ENCODE results near the gene FGF12. TPM values are rescaled to one million over a fixed set of nuclear protein-coding genes. Genes with fewer than 3 reads are reported as not detected.

FGF12 gene
- total and polyA plus RNA-seq, 7 donors: 0.25 to 0.87 (median 0.71) TPM

DNA sequence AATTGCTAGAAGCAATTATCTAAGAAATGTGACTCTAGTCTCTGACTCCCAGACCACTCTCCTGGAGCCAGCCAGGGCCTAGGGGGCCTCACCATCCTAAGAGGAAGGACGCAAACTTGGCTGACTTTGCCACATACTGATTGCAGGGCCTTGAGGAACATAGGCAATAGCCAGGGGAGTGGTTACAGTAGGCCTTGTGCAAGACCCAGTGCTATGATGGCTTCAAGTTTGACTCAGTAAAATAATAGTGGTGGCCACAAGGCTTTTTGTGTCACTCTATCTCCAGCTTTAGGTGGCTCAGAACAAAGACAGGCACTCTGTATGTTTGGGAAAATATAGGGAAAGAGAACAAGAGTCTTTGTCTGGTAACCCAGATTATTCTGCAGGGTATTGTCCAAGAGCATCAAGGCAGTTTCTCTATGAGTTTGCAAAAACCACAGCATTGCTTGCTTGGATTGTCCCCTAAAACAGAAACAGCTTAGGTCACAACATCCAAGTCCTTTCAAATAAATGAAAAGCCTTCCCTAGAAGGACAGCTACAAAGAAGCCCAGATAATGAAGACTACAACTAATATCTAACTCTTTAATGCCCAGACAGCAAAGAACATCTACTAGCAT, 634.8 kb downstream of the FGF12 start:
- WGBS, 3 donors: 86 to 89% (median 88%) methylated on average over 1 of the region's 1 CpG
- Histone ChIP-seq H3K27ac (no peak overlapping the region), H3K9me3 (no peaks in the 10 kb centered on the region), H3K36me3 (ENCODE audit: insufficient read depth in 1 of 2, low read depth in 1 of 2) (no peaks in the 10 kb centered on the region), H3K27me3 (ENCODE audit: insufficient read depth in 3 of 3, low read length in 2 of 3) (no peaks in the 10 kb centered on the region), H3K4me1 (no peaks in the 10 kb centered on the region), H3K4me3 (no peak overlapping the region)
- TF ChIP-seq, protein P1, sequence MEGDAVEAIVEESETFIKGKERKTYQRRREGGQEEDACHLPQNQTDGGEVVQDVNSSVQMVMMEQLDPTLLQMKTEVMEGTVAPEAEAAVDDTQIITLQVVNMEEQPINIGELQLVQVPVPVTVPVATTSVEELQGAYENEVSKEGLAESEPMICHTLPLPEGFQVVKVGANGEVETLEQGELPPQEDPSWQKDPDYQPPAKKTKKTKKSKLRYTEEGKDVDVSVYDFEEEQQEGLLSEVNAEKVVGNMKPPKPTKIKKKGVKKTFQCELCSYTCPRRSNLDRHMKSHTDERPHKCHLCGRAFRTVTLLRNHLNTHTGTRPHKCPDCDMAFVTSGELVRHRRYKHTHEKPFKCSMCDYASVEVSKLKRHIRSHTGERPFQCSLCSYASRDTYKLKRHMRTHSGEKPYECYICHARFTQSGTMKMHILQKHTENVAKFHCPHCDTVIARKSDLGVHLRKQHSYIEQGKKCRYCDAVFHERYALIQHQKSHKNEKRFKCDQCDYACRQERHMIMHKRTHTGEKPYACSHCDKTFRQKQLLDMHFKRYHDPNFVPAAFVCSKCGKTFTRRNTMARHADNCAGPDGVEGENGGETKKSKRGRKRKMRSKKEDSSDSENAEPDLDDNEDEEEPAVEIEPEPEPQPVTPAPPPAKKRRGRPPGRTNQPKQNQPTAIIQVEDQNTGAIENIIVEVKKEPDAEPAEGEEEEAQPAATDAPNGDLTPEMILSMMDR (IDR thresholded peaks at IDR 0.05): no peak
- ATAC-seq (no peak), DNase-seq (no peak)
- intact Hi-C loops (cut with DNase I): no loop called here

DNA sequence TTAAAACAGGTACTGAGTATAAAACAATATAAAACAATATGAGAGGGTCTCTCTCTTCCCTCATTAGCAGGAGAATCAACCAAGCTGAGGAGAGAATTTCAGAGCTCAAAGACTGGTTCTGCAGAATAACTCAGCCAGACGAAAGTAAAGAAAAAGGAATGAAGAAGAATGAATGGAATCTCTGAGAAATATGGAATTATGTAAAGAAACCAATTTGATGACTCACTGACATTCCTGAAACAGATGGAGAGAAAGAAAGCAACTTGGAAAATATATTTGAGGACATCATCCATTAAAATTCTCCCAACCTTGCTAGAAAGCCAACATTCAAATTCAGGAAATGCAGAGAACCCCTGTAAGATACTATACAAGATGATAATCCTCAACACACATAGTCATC, 635.5 kb downstream of the FGF12 start:
- no peak for DNase-seq
- H3K36me3 ChIP-seq (ENCODE audit: insufficient read depth in 1 of 2, low read depth in 1 of 2): no peaks in the 10 kb centered on the region
- no peaks in the 10 kb centered on the region for H3K27me3 ChIP-seq (ENCODE audit: insufficient read depth in 3 of 3, low read length in 2 of 3)
- TF ChIP-seq, protein P1 (IDR thresholded peaks at IDR 0.05): no peak
- intact Hi-C loops (cut with DNase I): no loop called here
- no peak overlapping the region for H3K27ac ChIP-seq
- no peak overlapping the region for H3K4me3 ChIP-seq
- H3K9me3 ChIP-seq: no peaks in the 10 kb centered on the region
- H3K4me1 ChIP-seq: no peaks in the 10 kb centered on the region
- WGBS, 3 donors: 26 to 46% (median 29%) methylated on average over 1 of the region's 1 CpG
- no peak for ATAC-seq

DNA sequence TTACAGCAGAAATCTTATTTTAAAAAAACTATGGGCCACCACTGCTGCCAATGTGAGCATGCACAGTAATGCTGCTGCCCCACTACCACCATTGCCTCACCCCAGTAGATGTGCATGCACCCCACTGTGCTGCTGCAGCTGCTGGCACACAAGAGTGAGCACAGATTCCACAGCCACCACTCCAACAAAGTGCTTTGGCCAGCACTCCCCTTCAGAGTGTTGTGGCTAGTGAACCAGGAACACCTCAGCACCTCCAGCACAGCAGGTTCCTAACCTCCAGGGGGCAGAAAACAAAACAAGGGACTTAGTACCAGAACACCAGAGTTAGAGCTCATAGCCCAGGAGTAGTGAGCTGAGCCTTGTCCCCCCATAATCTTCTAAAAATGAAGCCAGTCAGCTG, 636.8 kb downstream of the FGF12 start:
- H3K4me3 ChIP-seq: no peak overlapping the region
- H3K9me3 ChIP-seq: no peaks in the 10 kb centered on the region
- H3K27ac ChIP-seq: no peak overlapping the region
- no peaks in the 10 kb centered on the region for H3K4me1 ChIP-seq
- intact Hi-C loops (cut with DNase I): no loop called here
- DNase-seq (no peak), ATAC-seq (no peak)
- H3K36me3 ChIP-seq (ENCODE audit: insufficient read depth in 1 of 2, low read depth in 1 of 2): no peaks in the 10 kb centered on the region
- no peaks in the 10 kb centered on the region for H3K27me3 ChIP-seq (ENCODE audit: insufficient read depth in 3 of 3, low read length in 2 of 3)
- TF ChIP-seq, protein P1 (IDR thresholded peaks at IDR 0.05): no peak

Other genes starting within 250 kb of the FGF12 start
- 1 to 10 TPM; 1.3 to 2.6 (median 2.2) TPM for gene MB21D2, start 190.3 kb upstream of the FGF12 start, total RNA-seq
- gene MB21D2, start 190.3 kb upstream of the FGF12 start, polyA plus RNA-seq: 1 to 10 TPM in 1 of 3 donors, under 1 TPM in 2; 0.61 to 1.2 (median 0.76) TPM

Measured in psoas muscle (tissue), 8 donors.